ENCODE measurements around the gene PON3.

DNA sequence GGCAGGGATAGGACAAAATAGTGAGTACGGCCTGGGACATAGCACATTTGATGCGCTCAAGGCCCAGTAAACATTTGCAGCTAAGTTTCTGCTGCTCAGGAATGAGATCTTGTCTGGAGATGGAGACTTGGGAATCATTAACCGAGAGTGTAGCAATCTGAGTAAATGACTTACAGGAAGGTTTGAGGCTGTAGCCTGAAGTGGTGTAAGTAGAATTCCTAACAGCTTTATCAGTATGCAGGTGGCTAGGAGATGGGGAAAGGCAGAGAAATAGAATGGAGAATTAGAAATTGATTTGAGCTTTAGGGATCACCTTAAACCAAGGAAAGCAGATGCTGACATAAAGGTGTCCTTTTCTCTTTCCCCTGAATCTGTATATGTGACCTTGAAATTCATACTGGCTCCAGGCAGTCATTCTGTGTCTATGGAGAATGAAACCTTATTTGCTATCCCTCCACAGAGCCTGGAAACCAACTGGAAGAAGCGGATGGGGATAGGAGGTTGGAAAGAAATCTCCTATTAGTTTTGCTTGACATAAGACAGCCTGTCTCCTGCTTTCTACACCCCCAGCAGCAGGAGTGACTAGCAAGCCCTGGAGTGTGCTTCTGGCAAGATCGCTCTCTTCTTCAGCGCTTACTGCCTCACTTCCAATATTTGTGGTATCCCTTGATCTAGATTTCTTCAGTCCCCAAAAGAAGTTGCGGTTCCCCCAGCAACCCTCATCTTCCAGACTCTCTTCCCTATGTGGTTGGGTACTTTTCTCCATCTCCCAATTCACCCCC, 45.1 kb upstream of the PON3 start:
- TF ChIP-seq, protein P1, sequence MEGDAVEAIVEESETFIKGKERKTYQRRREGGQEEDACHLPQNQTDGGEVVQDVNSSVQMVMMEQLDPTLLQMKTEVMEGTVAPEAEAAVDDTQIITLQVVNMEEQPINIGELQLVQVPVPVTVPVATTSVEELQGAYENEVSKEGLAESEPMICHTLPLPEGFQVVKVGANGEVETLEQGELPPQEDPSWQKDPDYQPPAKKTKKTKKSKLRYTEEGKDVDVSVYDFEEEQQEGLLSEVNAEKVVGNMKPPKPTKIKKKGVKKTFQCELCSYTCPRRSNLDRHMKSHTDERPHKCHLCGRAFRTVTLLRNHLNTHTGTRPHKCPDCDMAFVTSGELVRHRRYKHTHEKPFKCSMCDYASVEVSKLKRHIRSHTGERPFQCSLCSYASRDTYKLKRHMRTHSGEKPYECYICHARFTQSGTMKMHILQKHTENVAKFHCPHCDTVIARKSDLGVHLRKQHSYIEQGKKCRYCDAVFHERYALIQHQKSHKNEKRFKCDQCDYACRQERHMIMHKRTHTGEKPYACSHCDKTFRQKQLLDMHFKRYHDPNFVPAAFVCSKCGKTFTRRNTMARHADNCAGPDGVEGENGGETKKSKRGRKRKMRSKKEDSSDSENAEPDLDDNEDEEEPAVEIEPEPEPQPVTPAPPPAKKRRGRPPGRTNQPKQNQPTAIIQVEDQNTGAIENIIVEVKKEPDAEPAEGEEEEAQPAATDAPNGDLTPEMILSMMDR (optimal IDR thresholded peaks at IDR 0.05 in 1 of 3, IDR thresholded peaks at IDR 0.05 in 1 of 3, conservative IDR thresholded peaks at IDR 0.05 in 1 of 3; ENCODE audit: extremely low read depth in 1 of 3, insufficient read depth in 2 of 3, low read length in 3 of 3): no peak
- no peak for TF ChIP-seq EZH2 (IDR thresholded peaks at IDR 0.05; ENCODE audit: low read length)
